Measurements from ENCODE around the gene UBE2J1. TPM values are rescaled to one million over a fixed set of nuclear protein-coding genes. Genes with fewer than 3 reads are reported as not detected.

UBE2J1 gene
- total RNA-seq, 1 experiment from 2014 or later = 11.8 TPM

DNA sequence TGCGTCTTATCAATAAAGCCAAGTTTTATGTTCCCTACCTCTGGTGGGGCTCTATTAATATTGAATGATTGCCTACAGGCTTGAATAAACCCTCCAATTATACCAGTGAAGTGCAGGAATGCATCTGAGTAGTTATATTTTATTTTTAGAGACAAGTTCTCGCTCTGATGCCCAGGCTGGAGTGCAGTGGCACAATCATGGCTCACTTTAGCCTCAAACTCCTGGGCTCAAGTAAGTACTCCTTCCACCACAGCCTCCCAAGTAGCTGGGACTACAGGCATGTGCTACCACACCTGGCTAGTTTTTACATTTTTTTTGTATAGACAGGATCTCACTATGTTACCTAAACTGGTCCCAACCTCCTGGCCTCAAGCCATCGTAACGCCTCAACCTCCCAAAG is 26.1 kb upstream of the UBE2J1 start:
- H3K4me3 ChIP-seq (ENCODE audit: insufficient read depth, low read depth, low read length) = no peak overlapping the region
- no peak for DNase-seq
- no peaks in the 10 kb centered on the region for H3K27me3 ChIP-seq (ENCODE audit: control insufficient read depth, insufficient read depth, low read length)
- no peaks in the 10 kb centered on the region for H3K36me3 ChIP-seq (replicated peaks; ENCODE audit: control insufficient read depth, insufficient read depth, low read length)

- Histone ChIP-seq H3K27me3 (ENCODE audit: control insufficient read depth, insufficient read depth, low read length) (no peaks in the 10 kb centered on the region), H3K36me3 (replicated peaks; ENCODE audit: control insufficient read depth, insufficient read depth, low read length) (no peaks in the 10 kb centered on the region; the same call in 1 of the 2 replicates), H3K4me3 (ENCODE audit: insufficient read depth, low read depth, low read length) (no peak overlapping the region)
- peak; percentile 78 for DNase-seq
Measured at GRCh38 chr6:89375427-89376267, 23.1 kb upstream of the UBE2J1 start.

DNA sequence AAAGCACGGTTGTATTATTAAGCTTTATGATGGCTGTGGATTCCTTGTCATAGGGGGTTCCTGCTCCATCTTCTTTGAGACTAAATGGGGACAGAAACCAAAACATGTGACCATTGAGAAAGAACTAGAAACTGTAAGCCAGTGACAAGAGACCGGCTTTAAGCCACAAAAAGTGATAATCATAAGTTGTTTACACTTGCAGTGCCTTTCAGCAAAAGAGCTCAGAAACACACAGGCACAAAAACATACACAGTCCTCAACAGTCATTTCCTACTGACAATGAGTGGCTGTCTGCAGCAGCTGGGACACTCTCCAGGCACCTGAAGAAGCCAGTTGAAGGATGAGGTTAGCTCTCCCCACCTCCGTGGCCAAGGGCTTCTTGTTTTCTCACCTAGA is 20.0 kb upstream of the UBE2J1 start:
- no peak overlapping the region for H3K4me3 ChIP-seq (ENCODE audit: insufficient read depth, low read depth, low read length)
- no peaks in the 10 kb centered on the region for H3K27me3 ChIP-seq (ENCODE audit: control insufficient read depth, insufficient read depth, low read length)
- no peaks in the 10 kb centered on the region; the same call in 1 of the 2 replicates for H3K36me3 ChIP-seq (replicated peaks; ENCODE audit: control insufficient read depth, insufficient read depth, low read length)
- no peak for DNase-seq

GRCh38 chr6:89371849-89372505 is 19.5 kb upstream of the UBE2J1 start:
- Histone ChIP-seq H3K36me3 (replicated peaks; ENCODE audit: control insufficient read depth, insufficient read depth, low read length) (no peaks in the 10 kb centered on the region; the same call in 1 of the 2 replicates), H3K4me3 (ENCODE audit: insufficient read depth, low read depth, low read length) (no peak overlapping the region), H3K27me3 (ENCODE audit: control insufficient read depth, insufficient read depth, low read length) (no peaks in the 10 kb centered on the region)
- peak; percentile 69 for DNase-seq

- H3K36me3 ChIP-seq (replicated peaks; ENCODE audit: control insufficient read depth, insufficient read depth, low read length) = no peaks in the 10 kb centered on the region; the same call in 1 of the 2 replicates
- no peaks in the 10 kb centered on the region for H3K27me3 ChIP-seq (ENCODE audit: control insufficient read depth, insufficient read depth, low read length)
- peak; percentile 44 for DNase-seq
- no peak overlapping the region for H3K4me3 ChIP-seq (ENCODE audit: insufficient read depth, low read depth, low read length)
Measured at GRCh38 chr6:89368999-89369398, 16.5 kb upstream of the UBE2J1 start.

DNA sequence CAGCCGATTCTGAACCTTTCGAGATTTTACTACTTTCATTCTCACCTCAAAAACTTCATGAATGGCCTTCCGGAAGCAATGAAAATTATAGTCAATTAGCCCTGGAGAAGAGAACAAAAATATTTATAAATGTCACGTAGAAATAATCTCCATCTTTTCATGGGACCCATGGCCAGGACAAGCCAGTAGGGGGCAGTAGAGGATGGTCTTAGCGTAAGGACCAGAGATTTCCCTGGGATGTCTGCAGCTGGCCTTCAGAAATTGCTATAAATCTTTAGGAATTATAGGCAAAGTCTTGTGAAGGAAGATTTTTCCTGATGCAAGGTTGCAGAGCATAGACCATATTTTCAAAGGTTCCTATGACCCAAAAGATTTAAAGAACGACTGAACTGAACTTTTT is 15.6 kb upstream of the UBE2J1 start:
- no peaks in the 10 kb centered on the region; the same call in 1 of the 2 replicates for H3K36me3 ChIP-seq (replicated peaks; ENCODE audit: control insufficient read depth, insufficient read depth, low read length)
- DNase-seq = peak; percentile 60

GRCh38 chr6:89364586-89364985 is 12.1 kb upstream of the UBE2J1 start:
- no peak for DNase-seq

More for the DNA sequence above, 15.6 kb upstream of the UBE2J1 start:
- Histone ChIP-seq H3K27me3 (ENCODE audit: control insufficient read depth, insufficient read depth, low read length) (no peaks in the 10 kb centered on the region), H3K4me3 (ENCODE audit: insufficient read depth, low read depth, low read length) (no peak overlapping the region)

DNA sequence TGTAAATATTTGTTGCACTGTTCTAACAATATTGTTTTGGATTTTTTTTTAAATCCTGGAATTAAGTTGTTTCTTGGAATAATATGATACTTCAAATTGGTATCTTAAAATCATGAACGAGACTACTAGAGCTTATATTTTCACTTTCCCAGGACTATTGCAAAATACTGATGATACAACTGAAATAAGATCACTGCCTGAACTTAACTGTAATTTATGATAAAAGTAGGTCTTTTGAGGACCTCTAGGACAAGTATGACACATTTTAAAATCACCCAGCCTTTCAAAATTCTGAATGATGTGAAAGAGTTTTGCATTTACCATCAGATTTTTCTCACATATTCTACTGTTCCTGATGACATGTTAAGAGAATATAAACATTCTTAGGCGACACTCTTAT is 8.6 kb upstream of the UBE2J1 start:
- Histone ChIP-seq H3K36me3 (replicated peaks; ENCODE audit: control insufficient read depth, insufficient read depth, low read length) (no peaks in the 10 kb centered on the region), H3K4me3 (ENCODE audit: insufficient read depth, low read depth, low read length) (no peak overlapping the region), H3K27me3 (ENCODE audit: control insufficient read depth, insufficient read depth, low read length) (no peaks in the 10 kb centered on the region)
- no peak for DNase-seq

More at GRCh38 chr6:89364586-89364985, 12.1 kb upstream of the UBE2J1 start:
- H3K36me3 ChIP-seq (replicated peaks; ENCODE audit: control insufficient read depth, insufficient read depth, low read length) = no peaks in the 10 kb centered on the region
- H3K27me3 ChIP-seq (ENCODE audit: control insufficient read depth, insufficient read depth, low read length) = no peaks in the 10 kb centered on the region
- H3K4me3 ChIP-seq (ENCODE audit: insufficient read depth, low read depth, low read length) = no peak overlapping the region

DNA sequence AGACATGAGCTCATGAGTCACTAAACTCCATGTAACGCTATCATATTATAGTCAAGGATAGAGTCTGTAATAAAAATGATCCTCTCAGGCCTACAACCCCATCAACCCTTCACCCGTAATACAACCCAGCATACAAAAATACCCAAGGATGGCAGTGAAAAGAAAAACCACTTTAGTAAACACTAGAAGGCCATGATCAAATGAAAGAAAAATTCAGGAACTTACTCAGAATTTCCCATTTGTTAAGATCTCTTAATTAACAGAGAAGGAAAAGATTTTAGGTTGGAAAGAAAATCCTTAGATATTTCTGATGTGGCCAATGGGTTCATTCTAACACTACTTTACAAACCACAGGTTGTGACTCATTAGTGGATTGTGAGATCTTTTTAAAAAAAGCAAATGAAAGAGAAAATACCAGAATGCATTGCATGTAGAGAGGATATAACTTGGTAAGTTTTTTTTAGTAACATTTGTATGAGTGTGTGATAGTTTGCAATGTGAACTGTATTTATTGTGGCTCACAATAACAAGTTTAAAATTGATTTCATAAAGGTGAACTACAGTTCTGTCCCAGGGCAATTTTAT is 8.0 kb upstream of the UBE2J1 start:
- Histone ChIP-seq H3K27me3 (ENCODE audit: control insufficient read depth, insufficient read depth, low read length) (no peaks in the 10 kb centered on the region), H3K4me3 (ENCODE audit: insufficient read depth, low read depth, low read length) (no peak overlapping the region), H3K36me3 (replicated peaks; ENCODE audit: control insufficient read depth, insufficient read depth, low read length) (no peaks in the 10 kb centered on the region)
- DNase-seq = no peak

- no peaks in the 10 kb centered on the region for H3K27me3 ChIP-seq (ENCODE audit: control insufficient read depth, insufficient read depth, low read length)
- no peak for DNase-seq
- no peak overlapping the region for H3K4me3 ChIP-seq (ENCODE audit: insufficient read depth, low read depth, low read length)
- no peaks in the 10 kb centered on the region for H3K36me3 ChIP-seq (replicated peaks; ENCODE audit: control insufficient read depth, insufficient read depth, low read length)
Measured at GRCh38 chr6:89359561-89359960, 7.0 kb upstream of the UBE2J1 start.

DNA sequence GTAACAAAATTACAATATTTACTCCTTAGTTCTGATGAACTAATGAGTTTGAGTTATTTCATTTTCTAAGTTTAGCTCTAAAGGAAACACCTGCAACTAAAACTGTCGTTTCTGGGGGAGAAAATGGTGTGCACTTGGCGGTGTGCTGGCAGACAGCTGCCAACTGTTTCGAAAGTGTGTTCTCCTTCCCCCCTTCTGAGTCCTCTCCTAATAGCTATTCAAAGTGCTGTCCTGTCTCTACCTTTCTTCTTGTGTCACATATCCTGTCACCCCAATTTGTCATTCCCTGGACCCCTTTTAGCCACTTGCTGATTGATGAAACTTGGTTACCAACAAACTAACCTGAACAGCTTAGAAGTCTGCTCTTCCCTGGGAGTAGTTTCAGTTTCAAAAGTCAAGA is 4.9 kb upstream of the UBE2J1 start:
- Histone ChIP-seq H3K27me3 (ENCODE audit: control insufficient read depth, insufficient read depth, low read length) (peaks cover 3% of the 10 kb centered on the region; the same call in 1 of the 2 replicates), H3K36me3 (replicated peaks; ENCODE audit: control insufficient read depth, insufficient read depth, low read length) (no peaks in the 10 kb centered on the region), H3K4me3 (ENCODE audit: insufficient read depth, low read depth, low read length) (no peak overlapping the region)
- DNase-seq = no peak

GRCh38 chr6:89356642-89357170 is 4.2 kb upstream of the UBE2J1 start:
- DNase-seq = no peak
- H3K4me3 ChIP-seq (ENCODE audit: insufficient read depth, low read depth, low read length) = no peak overlapping the region
- H3K27me3 ChIP-seq (ENCODE audit: control insufficient read depth, insufficient read depth, low read length) = peaks cover 8% of the 10 kb centered on the region; the same call in 1 of the 2 replicates
- H3K36me3 ChIP-seq (replicated peaks; ENCODE audit: control insufficient read depth, insufficient read depth, low read length) = no peaks in the 10 kb centered on the region

GRCh38 chr6:89355511-89356194 is 3.1 kb upstream of the UBE2J1 start:
- no peak overlapping the region for H3K4me3 ChIP-seq (ENCODE audit: insufficient read depth, low read depth, low read length)
- peaks cover 8% of the 10 kb centered on the region; the same call in 1 of the 2 replicates for H3K27me3 ChIP-seq (ENCODE audit: control insufficient read depth, insufficient read depth, low read length)
- no peaks in the 10 kb centered on the region for H3K36me3 ChIP-seq (replicated peaks; ENCODE audit: control insufficient read depth, insufficient read depth, low read length)
- no peak for DNase-seq
